Brain microvascular endothelial cell (primary cell): ENCODE results near the gene GARIN5B.
"Not testable (repeated sequence)": the region's sequence is repeated elsewhere in the genome, so short reads cannot be mapped to it uniquely, and the experiment has no call there.

ENCODE experiments used
- DNase-seq: peaks from one replicate; pipeline ENCODE4 v3.0.0-alpha.2; 2020
- H3K27ac ChIP-seq: fragments of 250-450 bp; sonication (Bioruptor Pico); 2 replicates; pipeline ENCODE4 v1.5.1; 2020; ENCODE audit warnings: mild to moderate bottlenecking, moderate library complexity
- H3K27me3 ChIP-seq: fragments of 250-450 bp; sonication (Bioruptor Pico); replicated peaks from 2 replicates; pipeline ENCODE4 v1.5.1; 2020; ENCODE audit warnings: mild to moderate bottlenecking
- H3K36me3 ChIP-seq: fragments of 250-450 bp; sonication (Bioruptor Pico); replicated peaks from 2 replicates; pipeline ENCODE4 v1.5.1; 2020; ENCODE audit warnings: mild to moderate bottlenecking
- H3K4me3 ChIP-seq: 2 replicates; pipeline ENCODE4 v1.5.1; 2011; ENCODE audit warnings: low read depth, mild to moderate bottlenecking, control low read depth, low read length, moderate library complexity
- CTCF ChIP-seq: IDR thresholded peaks from 2 replicates; pipeline ENCODE4 v1.5.1; 2011; ENCODE audit warnings: low read depth, mild to moderate bottlenecking, moderate library complexity, low read length, control low read depth, inconsistent platforms; ENCODE audit errors: missing control alignments
- in situ Hi-C: cut with HindIII; loops from 2 replicates; pipeline ENCODE4 v1.10.0; 2017; ENCODE audit warnings: low sequenced_read_pairs, low pct_ligation_motif_present

The GARIN5B gene

GRCh38 chr19:55336101-55336500, 27.0 kb downstream of the GARIN5B start:
- H3K4me3 ChIP-seq = no peak overlapping the region
- no peaks in the 10 kb centered on the region for H3K36me3 ChIP-seq
- no peak for DNase-seq
- TF ChIP-seq CTCF = no peak
- no peaks in the 10 kb centered on the region for H3K27me3 ChIP-seq
- in situ Hi-C loops = no loop called here
- no peak overlapping the region for H3K27ac ChIP-seq

GRCh38 chr19:55333870-55334269, 29.2 kb downstream of the GARIN5B start:
- Histone ChIP-seq H3K4me3 (no peak overlapping the region), H3K27me3 (no peaks in the 10 kb centered on the region), H3K36me3 (no peaks in the 10 kb centered on the region), H3K27ac (no peak overlapping the region)
- DNase-seq = no peak
- TF ChIP-seq CTCF = no peak
- in situ Hi-C loops = no loop called here

- DNase-seq = peak; percentile 24
- H3K27ac ChIP-seq, H3K4me3 ChIP-seq, H3K27me3 ChIP-seq, in situ Hi-C loops, H3K36me3 ChIP-seq: not testable (repeated sequence)
These were observed 33.3 kb downstream of the GARIN5B start for GRCh38 chr19:55329791-55330190.

GRCh38 chr19:55328774-55329318, 34.2 kb downstream of the GARIN5B start:
- H3K27me3 ChIP-seq, H3K27ac ChIP-seq, H3K36me3 ChIP-seq, DNase-seq, H3K4me3 ChIP-seq, in situ Hi-C loops: not testable (repeated sequence)

- no peaks in the 10 kb centered on the region for H3K36me3 ChIP-seq
- DNase-seq = no peak
- H3K27ac ChIP-seq = no peak within 1 kb of the TSS
- no peaks in the 10 kb centered on the region for H3K27me3 ChIP-seq
- in situ Hi-C loops = no loop called here
- TF ChIP-seq CTCF = no peak
- no peak within 1 kb of the TSS for H3K4me3 ChIP-seq
These were observed 37.9 kb downstream of the GARIN5B start, which contains the start of gene TMEM150B for GRCh38 chr19:55325172-55325571. TSS of gene TMEM150B (minus strand) at chr19:55325341. CDS start at chr19:55321036, 4,305 bp downstream.

- in situ Hi-C loops = no loop called here
- no peak overlapping the region for H3K4me3 ChIP-seq
These were observed 38.4 kb downstream of the GARIN5B start for GRCh38 chr19:55324662-55325061.

More at GRCh38 chr19:55324662-55325061, 38.4 kb downstream of the GARIN5B start:
- no peaks in the 10 kb centered on the region for H3K27me3 ChIP-seq
- H3K36me3 ChIP-seq = no peaks in the 10 kb centered on the region
- DNase-seq = no peak
- no peak for TF ChIP-seq CTCF
- H3K27ac ChIP-seq = no peak overlapping the region
